WTC11 (cell line): Measurements from ENCODE around the gene ZGPAT.

Experiments
- ELF4 ChIP-seq: sonication (generic); formaldehyde crosslinking; IDR thresholded peaks from 2 replicates; pipeline ENCODE4 v1.8.1; 2022; ENCODE audit warnings: low read depth, mild to moderate bottlenecking, moderate library complexity, missing genetic modification reagents
- NR3C1 ChIP-seq: sonication (generic); formaldehyde crosslinking; conservative IDR thresholded peaks from 2 replicates; pipeline ENCODE4 v1.8.1; 2023; ENCODE audit warnings: low read depth, mild to moderate bottlenecking, missing genetic modification reagents
- TEAD4 ChIP-seq: sonication (generic); formaldehyde crosslinking; IDR thresholded peaks from 2 replicates; pipeline ENCODE4 v1.8.0; 2022; ENCODE audit warnings: mild to moderate bottlenecking, missing genetic modification reagents
- TF ChIP-seq, protein P1 (sequence below): sonication (generic); formaldehyde crosslinking; IDR thresholded peaks from 2 replicates; pipeline ENCODE4 v1.8.1; 2022; ENCODE audit warnings: low read depth, mild to moderate bottlenecking, moderate library complexity, missing genetic modification reagents, borderline replicate concordance
- TF ChIP-seq, protein P2 (sequence below): sonication (generic); formaldehyde crosslinking; IDR thresholded peaks from 2 replicates; pipeline ENCODE4 v1.8.1; 2023; ENCODE audit warnings: mild to moderate bottlenecking, missing genetic modification reagents, moderate library complexity
- TF ChIP-seq, protein P3 (sequence below): sonication (generic); formaldehyde crosslinking; IDR thresholded peaks from 2 replicates; pipeline ENCODE4 v1.8.0; 2022; ENCODE audit warnings: mild to moderate bottlenecking, missing genetic modification reagents
- TF ChIP-seq, protein P4 (sequence below): sonication (generic); formaldehyde crosslinking; IDR thresholded peaks from 2 replicates; pipeline ENCODE4 v1.8.1; 2023; ENCODE audit warnings: mild to moderate bottlenecking, missing genetic modification reagents, moderate library complexity
- TF ChIP-seq, protein P5 (sequence below): fragments of 200-600 bp; IDR thresholded peaks from 2 replicates; pipeline ENCODE4 v1.8.0; 2022; ENCODE audit warnings: antibody characterized with exemption

DNA sequence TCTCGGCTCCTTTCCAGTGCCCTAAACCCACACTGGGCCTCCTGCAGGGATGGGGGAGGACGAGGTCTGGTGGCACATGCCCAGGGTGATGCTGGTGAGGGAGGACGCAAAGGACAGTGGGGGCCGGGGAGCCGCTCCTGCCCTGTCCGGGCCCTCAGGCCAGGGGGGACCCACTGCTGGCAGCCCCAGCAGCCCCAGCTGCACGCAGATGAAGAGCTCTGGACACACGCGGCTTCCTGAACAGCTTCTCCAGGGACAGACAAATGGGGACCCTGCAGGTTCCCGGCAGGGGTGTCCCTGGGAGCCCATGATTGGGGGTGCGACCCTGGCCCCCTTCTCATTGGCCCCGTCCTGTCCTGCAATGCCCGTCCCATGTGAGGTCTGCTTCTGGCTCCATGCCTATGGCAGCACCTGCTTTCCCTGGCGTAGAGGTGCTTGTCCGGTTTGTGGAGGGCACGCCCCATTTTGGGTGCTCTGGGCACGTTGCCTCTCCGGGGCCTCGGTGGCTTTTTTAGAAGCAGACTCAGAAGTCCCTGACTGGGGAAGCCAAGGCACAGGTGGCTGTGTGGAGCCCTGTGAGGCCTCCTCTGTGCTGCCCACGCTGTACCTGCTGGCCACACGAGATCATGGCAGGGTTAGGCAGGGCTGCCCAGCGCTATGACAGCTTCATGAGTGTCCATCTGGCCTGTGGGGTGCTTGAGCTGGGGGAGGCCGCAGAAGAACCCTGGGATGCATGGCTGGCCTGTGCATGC is 26.8 kb upstream of the ZGPAT start:
- TF ChIP-seq, protein P1, sequence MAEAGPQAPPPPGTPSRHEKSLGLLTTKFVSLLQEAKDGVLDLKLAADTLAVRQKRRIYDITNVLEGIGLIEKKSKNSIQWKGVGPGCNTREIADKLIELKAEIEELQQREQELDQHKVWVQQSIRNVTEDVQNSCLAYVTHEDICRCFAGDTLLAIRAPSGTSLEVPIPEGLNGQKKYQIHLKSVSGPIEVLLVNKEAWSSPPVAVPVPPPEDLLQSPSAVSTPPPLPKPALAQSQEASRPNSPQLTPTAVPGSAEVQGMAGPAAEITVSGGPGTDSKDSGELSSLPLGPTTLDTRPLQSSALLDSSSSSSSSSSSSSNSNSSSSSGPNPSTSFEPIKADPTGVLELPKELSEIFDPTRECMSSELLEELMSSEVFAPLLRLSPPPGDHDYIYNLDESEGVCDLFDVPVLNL = no peak
- TF ChIP-seq ELF4 (no peak), TEAD4 (CRISPR knock-in tag) (no peak), NR3C1 (CRISPR knock-in tag) (no peak)
- TF ChIP-seq, protein P2, sequence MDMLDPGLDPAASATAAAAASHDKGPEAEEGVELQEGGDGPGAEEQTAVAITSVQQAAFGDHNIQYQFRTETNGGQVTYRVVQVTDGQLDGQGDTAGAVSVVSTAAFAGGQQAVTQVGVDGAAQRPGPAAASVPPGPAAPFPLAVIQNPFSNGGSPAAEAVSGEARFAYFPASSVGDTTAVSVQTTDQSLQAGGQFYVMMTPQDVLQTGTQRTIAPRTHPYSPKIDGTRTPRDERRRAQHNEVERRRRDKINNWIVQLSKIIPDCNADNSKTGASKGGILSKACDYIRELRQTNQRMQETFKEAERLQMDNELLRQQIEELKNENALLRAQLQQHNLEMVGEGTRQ = no peak
- TF ChIP-seq, protein P3, sequence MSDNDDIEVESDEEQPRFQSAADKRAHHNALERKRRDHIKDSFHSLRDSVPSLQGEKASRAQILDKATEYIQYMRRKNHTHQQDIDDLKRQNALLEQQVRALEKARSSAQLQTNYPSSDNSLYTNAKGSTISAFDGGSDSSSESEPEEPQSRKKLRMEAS = no peak
- TF ChIP-seq, protein P4, sequence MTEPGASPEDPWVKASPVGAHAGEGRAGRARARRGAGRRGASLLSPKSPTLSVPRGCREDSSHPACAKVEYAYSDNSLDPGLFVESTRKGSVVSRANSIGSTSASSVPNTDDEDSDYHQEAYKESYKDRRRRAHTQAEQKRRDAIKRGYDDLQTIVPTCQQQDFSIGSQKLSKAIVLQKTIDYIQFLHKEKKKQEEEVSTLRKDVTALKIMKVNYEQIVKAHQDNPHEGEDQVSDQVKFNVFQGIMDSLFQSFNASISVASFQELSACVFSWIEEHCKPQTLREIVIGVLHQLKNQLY (CRISPR knock-in tag) = no peak
- TF ChIP-seq, protein P5, sequence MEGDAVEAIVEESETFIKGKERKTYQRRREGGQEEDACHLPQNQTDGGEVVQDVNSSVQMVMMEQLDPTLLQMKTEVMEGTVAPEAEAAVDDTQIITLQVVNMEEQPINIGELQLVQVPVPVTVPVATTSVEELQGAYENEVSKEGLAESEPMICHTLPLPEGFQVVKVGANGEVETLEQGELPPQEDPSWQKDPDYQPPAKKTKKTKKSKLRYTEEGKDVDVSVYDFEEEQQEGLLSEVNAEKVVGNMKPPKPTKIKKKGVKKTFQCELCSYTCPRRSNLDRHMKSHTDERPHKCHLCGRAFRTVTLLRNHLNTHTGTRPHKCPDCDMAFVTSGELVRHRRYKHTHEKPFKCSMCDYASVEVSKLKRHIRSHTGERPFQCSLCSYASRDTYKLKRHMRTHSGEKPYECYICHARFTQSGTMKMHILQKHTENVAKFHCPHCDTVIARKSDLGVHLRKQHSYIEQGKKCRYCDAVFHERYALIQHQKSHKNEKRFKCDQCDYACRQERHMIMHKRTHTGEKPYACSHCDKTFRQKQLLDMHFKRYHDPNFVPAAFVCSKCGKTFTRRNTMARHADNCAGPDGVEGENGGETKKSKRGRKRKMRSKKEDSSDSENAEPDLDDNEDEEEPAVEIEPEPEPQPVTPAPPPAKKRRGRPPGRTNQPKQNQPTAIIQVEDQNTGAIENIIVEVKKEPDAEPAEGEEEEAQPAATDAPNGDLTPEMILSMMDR = no peak
